IMR-90 (cell line): ENCODE data around the gene OSMR. TPM values are rescaled to one million over a fixed set of nuclear protein-coding genes. Genes with fewer than 3 reads are reported as not detected.

Experiments used
- ATAC-seq: fragments of 200-7000 bp; cut with Tn5 transposase; 2 replicates; pipeline ENCODE4 v1.9.1; 2020; ENCODE audit warnings: low read depth, mild to moderate bottlenecking, moderate library complexity
- BruUV-seq: library from RNA; stranded (reverse); fragments of 400-500 nt; replicated peaks from 2 replicates; lab custom pipeline; 2021; lab: Mats Ljungman, UMichigan
- CTCF ChIA-PET: fragments of 300-600 bp; formaldehyde crosslinking; extraction: SDS; loops from one replicate; lab custom pipeline; 2021; ENCODE audit warnings: antibody characterized with exemption; lab: Yijun Ruan, JAX
- POLR2A ChIA-PET: fragments of 300-600 bp; sonication (Branson Sonifier 250); formaldehyde crosslinking; loops from one replicate; lab custom pipeline; 2022; ENCODE audit warnings: antibody characterized with exemption; ENCODE audit not compliant: unreplicated experiment; lab: Charles Lee
- DNase-seq: peaks from one replicate; pipeline ENCODE4 v3.0.0; 2013
- H2AFZ ChIP-seq: replicated peaks from 2 replicates; pipeline ENCODE3; 2013; ENCODE audit warnings: low read length, mild to moderate bottlenecking; ENCODE audit not compliant: poor library complexity
- H2AK5ac ChIP-seq: 2 replicates; pipeline ENCODE4 v1.6.1; 2013; ENCODE audit warnings: low read depth, low read length, inconsistent platforms
- H2AK9ac ChIP-seq: replicated peaks from 2 replicates; pipeline ENCODE3; 2013; ENCODE audit warnings: mild to moderate bottlenecking, low read depth, low read length, moderate library complexity; ENCODE audit not compliant: poor library complexity
- H2BK120ac ChIP-seq: 2 replicates; pipeline ENCODE4 v1.6.1; 2013; ENCODE audit warnings: low read depth, low read length, inconsistent platforms
- H2BK15ac ChIP-seq: 3 replicates; pipeline ENCODE4 v1.6.1; 2013; ENCODE audit warnings: low read depth, low read length, inconsistent platforms
- H2BK20ac ChIP-seq: 2 replicates; pipeline ENCODE4 v1.6.1; 2013; ENCODE audit warnings: low read depth, mild to moderate bottlenecking, inconsistent platforms, low read length, moderate library complexity
- H2BK5ac ChIP-seq: 2 replicates; pipeline ENCODE4 v1.6.1; 2013; ENCODE audit warnings: mild to moderate bottlenecking, low read depth, low read length, inconsistent platforms; ENCODE audit not compliant: poor library complexity, severe bottlenecking
- H3K14ac ChIP-seq: replicated peaks from 2 replicates; pipeline ENCODE4 v1.6.1; 2013; ENCODE audit warnings: low read depth, low read length, inconsistent platforms
- H3K18ac ChIP-seq: 2 replicates; pipeline ENCODE4 v1.6.1; 2013; ENCODE audit warnings: low read depth, low read length, control low read depth
- H3K23ac ChIP-seq: 2 replicates; pipeline ENCODE4 v1.6.1; 2013; ENCODE audit warnings: low read depth, low read length, inconsistent platforms
- H3K27ac ChIP-seq: 2 replicates; pipeline ENCODE4 v1.5.1; 2013; ENCODE audit warnings: mild to moderate bottlenecking, control low read depth, low read length; ENCODE audit not compliant: insufficient read depth
- H3K27me3 ChIP-seq: 2 replicates; pipeline ENCODE4 v1.6.1; 2013; ENCODE audit warnings: low read length; ENCODE audit not compliant: control insufficient read depth, insufficient read depth
- H3K36me3 ChIP-seq: 2 replicates; pipeline ENCODE4 v1.6.1; 2013; ENCODE audit warnings: low read length, mixed read lengths; ENCODE audit not compliant: control insufficient read depth, insufficient read depth
- H3K4ac ChIP-seq: 2 replicates; pipeline ENCODE4 v1.6.1; 2013; ENCODE audit warnings: low read depth, low read length, inconsistent platforms
- H3K4me1 ChIP-seq: 2 replicates; pipeline ENCODE4 v1.6.1; 2013; ENCODE audit warnings: low read length, mixed read lengths; ENCODE audit not compliant: control insufficient read depth, insufficient read depth
- H3K4me2 ChIP-seq: 2 replicates; pipeline ENCODE4 v1.6.1; 2013; ENCODE audit warnings: low read depth, mild to moderate bottlenecking, control low read depth, low read length, moderate library complexity
- H3K4me3 ChIP-seq: 2 replicates; pipeline ENCODE4 v1.5.1; 2013; ENCODE audit warnings: low read depth, mild to moderate bottlenecking, control low read depth, low read length, moderate library complexity; ENCODE audit not compliant: insufficient read depth
- H3K56ac ChIP-seq: 2 replicates; pipeline ENCODE4 v1.6.1; 2013; ENCODE audit warnings: low read length, inconsistent platforms; ENCODE audit not compliant: insufficient read depth; ENCODE audit errors: extremely low read depth
- H3K79me1 ChIP-seq, 2 experiments: 2 replicates each; pipeline ENCODE4 v1.6.1; 2013; ENCODE audit warnings: low read length in 2 of 2, inconsistent platforms in 1 of 2, low read depth in 1 of 2
- H3K9ac ChIP-seq: 2 replicates; pipeline ENCODE4 v1.6.1; 2013; ENCODE audit warnings: low read depth, low read length, control low read depth
- H3K9me1 ChIP-seq: 2 replicates; pipeline ENCODE4 v1.6.1; 2013; ENCODE audit warnings: low read length, inconsistent platforms; ENCODE audit not compliant: insufficient read depth
- H3K9me3 ChIP-seq: 2 replicates; pipeline ENCODE4 v1.6.1; 2013; ENCODE audit warnings: low read length; ENCODE audit not compliant: control insufficient read depth, insufficient read depth
- H4K20me1 ChIP-seq: 2 replicates; pipeline ENCODE4 v1.6.1; 2013; ENCODE audit warnings: low read length, inconsistent platforms; ENCODE audit not compliant: insufficient read depth
- H4K5ac ChIP-seq: 2 replicates; pipeline ENCODE4 v1.6.1; 2013; ENCODE audit warnings: mild to moderate bottlenecking, low read depth, low read length, control low read depth
- H4K8ac ChIP-seq, 2 experiments: 2 replicates each; pipeline ENCODE4 v1.6.1; 2013; ENCODE audit warnings: low read depth in 2 of 2, low read length in 2 of 2, control low read depth in 1 of 2, inconsistent platforms in 1 of 2
- H4K91ac ChIP-seq: 2 replicates; pipeline ENCODE4 v1.6.1; 2013; ENCODE audit warnings: low read depth, low read length, inconsistent platforms; ENCODE audit not compliant: insufficient read depth
- BHLHE40 ChIP-seq: fragments of 150-350 bp; IDR thresholded peaks from 2 replicates; pipeline ENCODE4 v1.6.1; 2016; ENCODE audit warnings: mild to moderate bottlenecking, low read depth, low read length
- FOS ChIP-seq: fragments of 150-350 bp; IDR thresholded peaks from 2 replicates; pipeline ENCODE4 v1.6.1; 2016; ENCODE audit warnings: low read depth, low read length
- RAD21 ChIP-seq: IDR thresholded peaks from 2 replicates; pipeline ENCODE4 v1.6.1; 2012; ENCODE audit warnings: low read length, improper control_type of control experiment
- RCOR1 ChIP-seq: IDR thresholded peaks from 2 replicates; pipeline ENCODE4 v1.6.1; 2012; ENCODE audit warnings: mild to moderate bottlenecking, low read length, improper control_type of control experiment; ENCODE audit not compliant: insufficient replicate concordance
- WGBS, 2 experiments: methylation state at CpG; one replicate each; pipeline versions ENCODE4 v1.1.5 to v1.1.7; 2013; ENCODE audit warnings: missing lambda C conversion rate in 2 of 2; ENCODE audit not compliant: insufficient read length in 1 of 2; ENCODE audit errors: extremely low coverage in 2 of 2; 5-methylcytosine and 5-hydroxymethylcytosine counted together
- dilution Hi-C: fragments of 300-500 bp; cut with HindIII; formaldehyde crosslinking; loops from one replicate; pipeline ENCODE4 v1.14.3; 2018; ENCODE audit warnings: low sequenced_read_pairs; ENCODE audit not compliant: unreplicated experiment
- in situ Hi-C: fragments of 300-500 bp; cut with MboI; formaldehyde crosslinking; loops from 3 replicates; pipeline ENCODE4 v1.14.3; 2019; ENCODE audit warnings: low sequenced_read_pairs, inconsistent platforms, mixed read lengths
- intact Hi-C: fragments of 100-400 bp; cut with micrococcal nuclease; formaldehyde crosslinking; loops from 2 replicates; pipeline ENCODE4 v1.10.0; 2022
- polyA plus RNA-seq, 3 experiments: library from polyadenylated mRNA; depleted of rRNA; stranded (reverse); fragments of >200 nt; gene quantifications; 2 replicates each; pipeline ENCODE4 v1.2.3, GENCODE V29; 2012; ENCODE audit warnings: low replicate concordance in 1 of 3
- total RNA-seq: library from RNA; depleted of rRNA; stranded (reverse); fragments of >200 nt; gene quantifications from 2 replicates; pipeline ENCODE4 v1.2.3, GENCODE V29; 2012
- TF ChIP-seq, protein P1 (sequence below): conservative IDR thresholded peaks from 2 replicates; pipeline ENCODE4 v1.5.1; 2012; ENCODE audit warnings: mild to moderate bottlenecking, low read depth, low read length, improper control_type of control experiment

OSMR gene
- total and polyA plus RNA-seq, 2 of the 4 experiments (the other 2 are of a cell fraction): 41.6 to 48.7 TPM

DNA sequence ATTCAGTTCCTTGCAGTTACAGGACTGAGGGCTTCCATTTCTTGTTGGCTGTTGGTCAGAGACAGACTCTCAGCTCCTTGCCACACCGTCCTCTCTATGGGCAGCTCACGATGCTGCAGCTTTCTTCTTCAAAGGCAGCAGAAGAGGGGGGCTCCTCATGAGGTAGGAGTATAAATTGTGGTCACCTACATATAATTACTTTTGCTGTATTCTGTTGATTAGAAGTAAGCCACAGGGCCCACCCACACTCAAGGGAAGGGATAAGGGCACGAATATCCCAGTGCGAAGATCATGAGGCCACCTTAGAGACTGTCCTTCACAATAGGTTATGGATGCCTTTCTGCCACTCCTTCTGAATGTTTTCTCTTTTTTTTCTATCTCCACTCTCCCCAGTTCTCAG, 43.7 kb upstream of the OSMR start:
- H2AFZ ChIP-seq: no peak overlapping the region
- no peak for TF ChIP-seq RAD21
- TF ChIP-seq BHLHE40: no peak
- TF ChIP-seq, protein P1, sequence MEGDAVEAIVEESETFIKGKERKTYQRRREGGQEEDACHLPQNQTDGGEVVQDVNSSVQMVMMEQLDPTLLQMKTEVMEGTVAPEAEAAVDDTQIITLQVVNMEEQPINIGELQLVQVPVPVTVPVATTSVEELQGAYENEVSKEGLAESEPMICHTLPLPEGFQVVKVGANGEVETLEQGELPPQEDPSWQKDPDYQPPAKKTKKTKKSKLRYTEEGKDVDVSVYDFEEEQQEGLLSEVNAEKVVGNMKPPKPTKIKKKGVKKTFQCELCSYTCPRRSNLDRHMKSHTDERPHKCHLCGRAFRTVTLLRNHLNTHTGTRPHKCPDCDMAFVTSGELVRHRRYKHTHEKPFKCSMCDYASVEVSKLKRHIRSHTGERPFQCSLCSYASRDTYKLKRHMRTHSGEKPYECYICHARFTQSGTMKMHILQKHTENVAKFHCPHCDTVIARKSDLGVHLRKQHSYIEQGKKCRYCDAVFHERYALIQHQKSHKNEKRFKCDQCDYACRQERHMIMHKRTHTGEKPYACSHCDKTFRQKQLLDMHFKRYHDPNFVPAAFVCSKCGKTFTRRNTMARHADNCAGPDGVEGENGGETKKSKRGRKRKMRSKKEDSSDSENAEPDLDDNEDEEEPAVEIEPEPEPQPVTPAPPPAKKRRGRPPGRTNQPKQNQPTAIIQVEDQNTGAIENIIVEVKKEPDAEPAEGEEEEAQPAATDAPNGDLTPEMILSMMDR: no peak
- TF ChIP-seq FOS: no peak
- TF ChIP-seq RCOR1: no peak
- no peak overlapping the region for H3K23ac ChIP-seq
- no peak overlapping the region for H3K4ac ChIP-seq
- peaks cover 6% of the 10 kb centered on the region for H3K4me1 ChIP-seq
- H4K5ac ChIP-seq: no peak overlapping the region
- ChIA-PET CTCF (no interaction called here), POLR2A (no interaction called here)
- H3K18ac ChIP-seq: no peak overlapping the region
- dilution Hi-C loops: no loop called here
- no peak overlapping the region for H3K4me2 ChIP-seq
- H4K8ac ChIP-seq: no peak overlapping the region
- H2BK5ac ChIP-seq: no peak overlapping the region
- no peaks in the 10 kb centered on the region for H3K9me3 ChIP-seq
- no peaks in the 10 kb centered on the region for H3K79me1 ChIP-seq
- H3K36me3 ChIP-seq: no peaks in the 10 kb centered on the region
- no peak overlapping the region for H4K91ac ChIP-seq
- H3K56ac ChIP-seq: no peak overlapping the region
- no peaks in the 10 kb centered on the region for H3K27me3 ChIP-seq
- H2BK20ac ChIP-seq: no peak overlapping the region
- in situ Hi-C loops: no loop called here
- no peak overlapping the region for H2BK15ac ChIP-seq
- intact Hi-C loops: no loop called here
- ATAC-seq (no peak), DNase-seq (no peak)
- no peak overlapping the region for H3K4me3 ChIP-seq
- H3K14ac ChIP-seq: no peak overlapping the region
- H2AK9ac ChIP-seq: no peak overlapping the region
- no peak overlapping the region for H2BK120ac ChIP-seq
- no peak overlapping the region for H3K27ac ChIP-seq
- no TSS peak for BruUV-seq
- WGBS, 2 experiments: no CpG with 5 or more reads among the region's 4 CpGs
- no peaks in the 10 kb centered on the region for H4K20me1 ChIP-seq
- no peak overlapping the region for H3K9ac ChIP-seq
- H2AK5ac ChIP-seq: no peak overlapping the region; the same call in 1 of the 2 replicates
- no peaks in the 10 kb centered on the region for H3K9me1 ChIP-seq
